ENCODE results near the gene EIF2B1. TPM values are rescaled to one million over a fixed set of nuclear protein-coding genes. Genes with fewer than 3 reads are reported as not detected.

Gene EIF2B1
- total RNA-seq, result 10 to 100 TPM; 27.9 to 52.2 (median 40.9) TPM

- Histone ChIP-seq H3K4me1 (replicated peaks in 1 of 2) (peaks cover 5 to 9% of the 10 kb centered on the region in 2 donors), H3K4me3 (peak within 1 kb of the TSS; percentile 56 to 85 (median 72)), H3K27ac (peak within 1 kb of the TSS; percentile 89 to 90)
- in situ Hi-C loops (cut with MboI; ENCODE audit: low pct_unique_long_range_greater_than_20kb in 2 of 9, low sequenced_read_pairs in 9 of 9, unreplicated experiment in 9 of 9), result no loop called here
- peak; percentile 97 to 99 (median 98) for ATAC-seq (replicated peaks in 6 of 8)
- 0 to 3% (median 0%) methylated on average over 1 to 23 of the region's 52 CpGs; no CpG with 5 or more reads in 1 of the 10 experiments for WGBS, 10 experiments
Observed at GRCh38 chr12:123633379-123634141, at the start of gene EIF2B1, which contains the start of gene GTF2H3. TSS of gene EIF2B1 (minus strand) at chr12:123633686. CDS start at chr12:123633557, 129 bp downstream. TSS of gene GTF2H3 (plus strand) at chr12:123633829. CDS start at chr12:123633860, 31 bp downstream.

GRCh38 chr12:123681605-123682004, 48.1 kb upstream of the EIF2B1 start:
- ATAC-seq (replicated peaks in 6 of 8), result no peak
- in situ Hi-C loops (cut with MboI; ENCODE audit: low pct_unique_long_range_greater_than_20kb in 2 of 9, low sequenced_read_pairs in 9 of 9, unreplicated experiment in 9 of 9), result no loop called here
- H3K4me1 ChIP-seq (replicated peaks in 1 of 2), result no peaks in the 10 kb centered on the region
- WGBS, 10 experiments, result 60 to 100% (median 93%) methylated on average over 1 to 2 of the region's 2 CpGs; no CpG with 5 or more reads in 1 of the 10 experiments
- H3K4me3 ChIP-seq, result no peak overlapping the region
- H3K27ac ChIP-seq, result no peak overlapping the region

- in situ Hi-C loops (cut with MboI; ENCODE audit: low pct_unique_long_range_greater_than_20kb in 2 of 9, low sequenced_read_pairs in 9 of 9, unreplicated experiment in 9 of 9), result no loop called here
Observed at GRCh38 chr12:123678981-123679380, 45.5 kb upstream of the EIF2B1 start.

GRCh38 chr12:123676616-123677320, 43.3 kb upstream of the EIF2B1 start:
- Histone ChIP-seq H3K4me3 (no peak overlapping the region), H3K27ac (no peak overlapping the region), H3K4me1 (replicated peaks in 1 of 2) (peaks cover 3 to 4% of the 10 kb centered on the region in 2 donors)
- no peak for ATAC-seq (replicated peaks in 6 of 8)
- in situ Hi-C loops (cut with MboI; ENCODE audit: low pct_unique_long_range_greater_than_20kb in 2 of 9, low sequenced_read_pairs in 9 of 9, unreplicated experiment in 9 of 9), result no loop called here
- WGBS, 10 experiments, result 81 to 100% (median 92%) methylated on average over 4 to 7 of the region's 9 CpGs

More at GRCh38 chr12:123678981-123679380, 45.5 kb upstream of the EIF2B1 start:
- no peaks in the 10 kb centered on the region for H3K4me1 ChIP-seq (replicated peaks in 1 of 2)
- H3K27ac ChIP-seq, result no peak overlapping the region
- no peak for ATAC-seq (replicated peaks in 6 of 8)
- H3K4me3 ChIP-seq, result no peak overlapping the region
- 80 to 100% (median 100%) methylated on average over 1 to 6 of the region's 10 CpGs; no CpG with 5 or more reads in 1 of the 10 experiments for WGBS, 10 experiments

GRCh38 chr12:123675436-123675835, 42.0 kb upstream of the EIF2B1 start:
- H3K27ac ChIP-seq, result no peak overlapping the region
- 80 to 100% (median 89%) methylated on average over 1 of the region's 1 CpG; no CpG with 5 or more reads in 5 of the 10 experiments for WGBS, 10 experiments
- no peak for ATAC-seq (replicated peaks in 6 of 8)
- H3K4me1 ChIP-seq (replicated peaks in 1 of 2), result peaks cover 6 to 9% of the 10 kb centered on the region in 2 donors
- no peak overlapping the region for H3K4me3 ChIP-seq
- in situ Hi-C loops (cut with MboI; ENCODE audit: low pct_unique_long_range_greater_than_20kb in 2 of 9, low sequenced_read_pairs in 9 of 9, unreplicated experiment in 9 of 9), result no loop called here

DNA sequence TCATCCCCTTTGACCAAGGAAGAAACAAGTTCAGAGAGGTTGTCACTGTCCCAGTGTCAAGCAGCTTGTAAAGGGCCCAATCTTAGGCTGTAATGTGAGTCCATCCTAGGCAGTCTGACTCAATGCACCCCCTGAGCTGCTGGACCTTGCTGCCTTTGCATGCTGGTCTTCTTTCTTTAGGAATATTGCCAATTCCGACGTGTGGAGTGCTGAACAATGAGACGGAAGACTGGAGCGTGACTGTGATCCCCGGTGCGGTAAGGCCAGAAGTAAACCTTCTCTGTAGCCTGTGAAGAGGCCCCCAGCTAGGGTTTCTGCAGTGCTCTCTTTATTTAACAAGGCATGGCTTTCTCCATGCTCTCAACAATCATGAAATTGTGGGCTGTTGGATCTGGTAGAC, 38.4 kb upstream of the EIF2B1 start:
- Histone ChIP-seq H3K4me1 (replicated peaks in 1 of 2) (peaks cover 6 to 9% of the 10 kb centered on the region in 2 donors), H3K27ac (no peak overlapping the region), H3K4me3 (peak overlapping the region; percentile 75 to 98 (median 79))
- ATAC-seq (replicated peaks in 6 of 8), result no peak
- in situ Hi-C loops (cut with MboI; ENCODE audit: low pct_unique_long_range_greater_than_20kb in 2 of 9, low sequenced_read_pairs in 9 of 9, unreplicated experiment in 9 of 9), result no loop called here
- 66 to 100% (median 80%) methylated on average over 1 to 6 of the region's 6 CpGs; no CpG with 5 or more reads in 3 of the 10 experiments for WGBS, 10 experiments

DNA sequence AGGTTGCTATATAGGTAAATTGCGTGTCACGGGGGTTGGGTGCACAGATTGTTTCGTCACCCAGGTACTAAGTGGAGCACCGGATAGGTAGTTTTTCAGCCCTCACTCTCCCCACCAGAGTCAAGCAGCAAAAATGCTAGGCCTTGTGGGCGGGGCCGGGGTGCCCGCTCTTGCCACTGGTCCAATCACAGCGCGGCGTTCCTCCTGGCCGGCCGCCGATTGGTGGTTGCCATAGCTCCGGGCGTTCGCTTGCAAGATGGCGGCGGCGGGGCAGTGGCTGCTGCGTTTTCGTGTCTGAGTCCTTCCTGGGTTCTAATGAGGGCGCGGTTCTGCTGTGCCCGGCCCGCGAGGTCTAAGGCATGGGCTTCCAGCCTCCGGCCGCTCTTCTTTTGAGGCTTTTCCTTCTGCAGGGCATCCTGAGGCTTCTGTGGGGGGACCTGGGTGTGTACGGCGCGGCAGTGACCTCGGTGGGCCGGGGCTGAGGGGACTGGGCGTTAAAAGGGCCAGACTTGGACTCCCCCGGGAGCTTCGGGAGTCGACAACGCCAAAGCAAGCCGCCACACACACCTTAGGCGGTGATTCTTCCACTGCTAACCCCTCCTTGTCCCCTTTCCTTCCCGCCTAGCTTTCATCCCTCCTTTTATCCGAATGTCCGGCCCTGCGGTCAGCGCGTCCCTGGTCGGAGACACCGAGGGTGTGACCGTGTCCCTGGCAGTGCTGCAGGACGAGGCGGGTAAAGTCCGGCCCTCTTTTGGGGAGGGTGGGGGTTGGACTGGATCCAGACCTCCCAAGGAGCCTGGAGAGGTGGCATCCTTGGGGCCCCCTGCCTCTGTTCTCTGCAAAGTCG, 37.6 kb upstream of the EIF2B1 start, which contains the start of gene TCTN2:
TSS of gene TCTN2 (plus strand) at position 232 of the 847 bp plus-strand sequence. CDS start at position 360, 128 bp downstream.
- peak; percentile 98 to 100 (median 99) for ATAC-seq (replicated peaks in 6 of 8)
- 0 to 8% (median 3%) methylated on average over 2 to 34 of the region's 53 CpGs; no CpG with 5 or more reads in 4 of the 10 experiments for WGBS, 10 experiments
- in situ Hi-C loops (cut with MboI; ENCODE audit: low pct_unique_long_range_greater_than_20kb in 2 of 9, low sequenced_read_pairs in 9 of 9, unreplicated experiment in 9 of 9), result no loop called here
- peaks cover 6 to 9% of the 10 kb centered on the region in 2 donors for H3K4me1 ChIP-seq (replicated peaks in 1 of 2)
- no peak within 1 kb of the TSS for H3K27ac ChIP-seq
- peak within 1 kb of the TSS; percentile 75 to 98 (median 79) for H3K4me3 ChIP-seq

GRCh38 chr12:123667771-123668170, 34.3 kb upstream of the EIF2B1 start:
- H3K27ac ChIP-seq, result no peak overlapping the region
- in situ Hi-C loops (cut with MboI; ENCODE audit: low pct_unique_long_range_greater_than_20kb in 2 of 9, low sequenced_read_pairs in 9 of 9, unreplicated experiment in 9 of 9), result no loop called here
- no peak for ATAC-seq (replicated peaks in 6 of 8)
- peaks cover 6 to 9% of the 10 kb centered on the region in 2 donors for H3K4me1 ChIP-seq (replicated peaks in 1 of 2)
- WGBS, 10 experiments, result 53 to 90% (median 82%) methylated on average over 2 to 8 of the region's 8 CpGs; no CpG with 5 or more reads in 1 of the 10 experiments
- H3K4me3 ChIP-seq, result no peak overlapping the region

- Histone ChIP-seq H3K4me1 (replicated peaks in 1 of 2) (no peaks in the 10 kb centered on the region), H3K4me3 (no peak overlapping the region), H3K27ac (no peak overlapping the region)
- ATAC-seq (replicated peaks in 6 of 8), result peak in 2 of 8 experiments; percentile 93 to 96
- 19 to 100% (median 84%) methylated on average over 2 to 5 of the region's 5 CpGs for WGBS, 10 experiments
- in situ Hi-C loops (cut with MboI; ENCODE audit: low pct_unique_long_range_greater_than_20kb in 2 of 9, low sequenced_read_pairs in 9 of 9, unreplicated experiment in 9 of 9), result no loop called here
Observed at GRCh38 chr12:123659996-123660727, 26.7 kb upstream of the EIF2B1 start.

DNA sequence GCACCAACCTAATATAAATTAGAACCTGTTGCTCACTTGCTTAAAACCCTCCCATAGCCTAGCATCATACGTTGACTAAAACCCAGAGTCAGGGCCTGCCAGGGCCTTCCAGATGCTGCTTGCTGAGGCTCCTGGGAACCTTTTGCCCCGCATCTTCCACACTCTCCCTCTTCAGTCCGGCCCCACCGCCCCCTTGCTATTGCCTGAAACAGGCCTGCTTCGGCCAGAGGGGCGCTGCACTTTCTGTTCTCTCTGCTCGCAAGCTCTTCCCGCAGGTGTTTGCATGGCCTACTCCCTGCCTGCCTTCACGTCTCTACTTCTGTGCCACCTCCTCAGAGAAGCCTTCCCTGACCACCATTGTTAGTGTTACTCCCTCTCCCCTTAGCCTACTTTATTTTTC, 23.7 kb upstream of the EIF2B1 start:
- WGBS, 10 experiments, result 80 to 100% (median 89%) methylated on average over 1 to 3 of the region's 9 CpGs; no CpG with 5 or more reads in 5 of the 10 experiments
- no peak overlapping the region for H3K4me3 ChIP-seq
- no peak overlapping the region for H3K27ac ChIP-seq
- ATAC-seq (replicated peaks in 6 of 8), result no peak
- H3K4me1 ChIP-seq (replicated peaks in 1 of 2), result no peaks in the 10 kb centered on the region
- in situ Hi-C loops (cut with MboI; ENCODE audit: low pct_unique_long_range_greater_than_20kb in 2 of 9, low sequenced_read_pairs in 9 of 9, unreplicated experiment in 9 of 9), result no loop called here

DNA sequence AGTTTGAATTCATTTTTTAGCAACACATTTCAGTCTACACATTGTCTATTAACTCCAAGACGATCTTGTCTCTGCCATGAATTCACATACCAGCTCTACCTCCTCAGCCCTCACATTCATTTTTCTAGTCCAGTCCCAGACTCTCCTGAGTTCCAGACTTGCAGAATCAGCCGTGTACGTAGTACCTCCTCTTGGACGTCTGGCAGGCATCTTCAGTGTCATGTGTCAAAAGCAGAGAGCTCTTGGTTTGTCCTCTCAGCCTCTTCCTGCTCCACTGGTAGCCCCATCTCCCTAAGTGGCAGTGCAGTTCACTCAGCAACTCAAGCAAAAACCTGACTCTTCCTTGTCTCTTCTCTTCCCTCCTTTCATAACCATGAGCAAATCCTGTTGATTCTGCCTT, 22.9 kb upstream of the EIF2B1 start:
- peak in 1 of 8 experiments; percentile 60 for ATAC-seq (replicated peaks in 6 of 8)

GRCh38 chr12:123655420-123655819, 21.9 kb upstream of the EIF2B1 start:
- Histone ChIP-seq H3K27ac (no peak overlapping the region), H3K4me1 (replicated peaks in 1 of 2) (no peaks in the 10 kb centered on the region), H3K4me3 (no peak overlapping the region)
- in situ Hi-C loops (cut with MboI; ENCODE audit: low pct_unique_long_range_greater_than_20kb in 2 of 9, low sequenced_read_pairs in 9 of 9, unreplicated experiment in 9 of 9), result no loop called here
- 18 to 100% (median 89%) methylated on average over 1 to 5 of the region's 5 CpGs for WGBS, 10 experiments
- peak in 2 of 8 experiments; percentile 54 to 87 for ATAC-seq (replicated peaks in 6 of 8)

More for the DNA sequence above, 22.9 kb upstream of the EIF2B1 start:
- no peak overlapping the region for H3K27ac ChIP-seq
- in situ Hi-C loops (cut with MboI; ENCODE audit: low pct_unique_long_range_greater_than_20kb in 2 of 9, low sequenced_read_pairs in 9 of 9, unreplicated experiment in 9 of 9), result no loop called here
- H3K4me3 ChIP-seq, result no peak overlapping the region
- no peaks in the 10 kb centered on the region for H3K4me1 ChIP-seq (replicated peaks in 1 of 2)
- WGBS, 10 experiments, result 20 to 100% (median 78%) methylated on average over 1 to 4 of the region's 4 CpGs; no CpG with 5 or more reads in 3 of the 10 experiments
